Mucosa of descending colon (tissue), 3 donors: Measurements from ENCODE around the gene TANC1. TPM values are rescaled to one million over a fixed set of nuclear protein-coding genes. Genes with fewer than 3 reads are reported as not detected.
A peak's percentile ranks its signal among the peaks of the same experiment; 100 is the strongest.

Experiments used
- ATAC-seq: fragments of 200-7000 bp; cut with Tn5 transposase; one replicate; pipeline ENCODE4 v1.9.1; 2020; ENCODE audit warnings: mild to moderate bottlenecking, moderate library complexity
- DNase-seq, 3 donors: peaks; one replicate each; pipeline ENCODE4 v3.0.0-alpha.2; 2020
- H3K36me3 ChIP-seq: fragments of 200-600 bp; one replicate; pipeline ENCODE4 v1.8.0; 2021; ENCODE audit warnings: low read depth, mild to moderate bottlenecking
- H3K4me1 ChIP-seq: fragments of 200-600 bp; one replicate; pipeline ENCODE4 v1.8.0; 2021; ENCODE audit warnings: low read depth, mild to moderate bottlenecking
- H3K4me3 ChIP-seq: fragments of 200-600 bp; one replicate; pipeline ENCODE4 v1.8.0; 2021; ENCODE audit warnings: mild to moderate bottlenecking
- H3K9me3 ChIP-seq: fragments of 200-600 bp; one replicate; pipeline ENCODE4 v1.8.0; 2021; ENCODE audit warnings: mild to moderate bottlenecking
- intact Hi-C, 2 donors: fragments of 100-400 bp; cut with DNase I in 1 of 2; cut with micrococcal nuclease in 1 of 2; formaldehyde crosslinking; loops; one replicate each; pipeline versions ENCODE4 v1.11.0 to v1.11.1; 2022; cut with DNase I, micrococcal nuclease
- total RNA-seq, 3 donors: library from RNA; stranded (reverse); fragmentation: NEBNext Ultra II Directional in 2 of 3; extraction: Animal tissue kit (Norgen Biotek cat#: 25700) in 2 of 3; gene quantifications; one replicate each; pipeline versions ENCODE4 v1.2.1 to v1.2.4, GENCODE V29; 2021 to 2023
- TF ChIP-seq, protein P1 (sequence below): fragments of 200-600 bp; IDR thresholded peaks from one replicate; pipeline ENCODE4 v1.8.0; 2022; ENCODE audit warnings: antibody characterized with exemption, mild to moderate bottlenecking
- donor health status: DM: no; HTN: no; CAD: no; lungs with moderate emphysema.
- donor health status: DM: no; HTN: no; CAD: no.
- donor health status: DM: no; HTN: yes; CAD: no.

TANC1 gene
- total RNA-seq, 3 donors from 2014 or later, result 30.7 to 55.5 (median 41.0) TPM

DNA sequence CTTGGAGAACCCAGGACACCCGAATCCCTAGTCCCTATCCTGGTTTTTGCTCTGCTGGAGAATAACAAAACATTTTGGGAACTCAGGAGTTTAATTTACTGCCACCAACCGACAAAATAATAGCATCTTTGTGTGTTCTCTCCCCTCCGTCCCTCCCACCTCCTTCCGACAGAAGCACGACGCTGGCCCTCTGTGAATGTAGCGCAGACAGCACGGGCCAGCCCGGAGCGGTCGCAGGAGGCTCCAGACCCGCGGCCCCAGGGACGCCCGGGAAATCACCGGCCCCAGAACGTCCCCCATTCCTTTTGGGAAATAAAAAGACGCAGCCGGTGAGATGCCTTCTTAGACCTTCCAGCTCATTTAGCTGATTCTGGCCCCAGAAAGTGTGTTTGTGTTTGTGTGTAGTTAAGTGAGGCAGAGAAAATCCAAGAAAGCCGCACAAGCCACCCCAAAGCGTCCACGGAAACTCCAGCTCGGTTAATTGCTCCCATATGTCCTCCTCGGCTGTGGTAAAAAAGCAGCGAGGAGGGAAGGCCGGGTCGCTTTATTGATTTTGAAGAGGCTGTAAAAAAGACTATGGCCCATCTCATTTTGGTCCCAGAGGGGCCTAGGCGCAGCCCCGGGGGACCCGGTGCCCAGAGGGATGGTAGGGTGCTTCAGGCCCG, 577 bp upstream of the TANC1 start:
- Histone ChIP-seq H3K4me1 (no peaks in the 10 kb centered on the region), H3K36me3 (no peaks in the 10 kb centered on the region), H3K4me3 (peak overlapping the region; percentile 38), H3K9me3 (no peaks in the 10 kb centered on the region)
- intact Hi-C loops, result no loop called here
- peak; percentile 42 to 66 (median 59) for DNase-seq
- peak; percentile 33 for ATAC-seq
- TF ChIP-seq, protein P1, sequence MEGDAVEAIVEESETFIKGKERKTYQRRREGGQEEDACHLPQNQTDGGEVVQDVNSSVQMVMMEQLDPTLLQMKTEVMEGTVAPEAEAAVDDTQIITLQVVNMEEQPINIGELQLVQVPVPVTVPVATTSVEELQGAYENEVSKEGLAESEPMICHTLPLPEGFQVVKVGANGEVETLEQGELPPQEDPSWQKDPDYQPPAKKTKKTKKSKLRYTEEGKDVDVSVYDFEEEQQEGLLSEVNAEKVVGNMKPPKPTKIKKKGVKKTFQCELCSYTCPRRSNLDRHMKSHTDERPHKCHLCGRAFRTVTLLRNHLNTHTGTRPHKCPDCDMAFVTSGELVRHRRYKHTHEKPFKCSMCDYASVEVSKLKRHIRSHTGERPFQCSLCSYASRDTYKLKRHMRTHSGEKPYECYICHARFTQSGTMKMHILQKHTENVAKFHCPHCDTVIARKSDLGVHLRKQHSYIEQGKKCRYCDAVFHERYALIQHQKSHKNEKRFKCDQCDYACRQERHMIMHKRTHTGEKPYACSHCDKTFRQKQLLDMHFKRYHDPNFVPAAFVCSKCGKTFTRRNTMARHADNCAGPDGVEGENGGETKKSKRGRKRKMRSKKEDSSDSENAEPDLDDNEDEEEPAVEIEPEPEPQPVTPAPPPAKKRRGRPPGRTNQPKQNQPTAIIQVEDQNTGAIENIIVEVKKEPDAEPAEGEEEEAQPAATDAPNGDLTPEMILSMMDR, result no peak

DNA sequence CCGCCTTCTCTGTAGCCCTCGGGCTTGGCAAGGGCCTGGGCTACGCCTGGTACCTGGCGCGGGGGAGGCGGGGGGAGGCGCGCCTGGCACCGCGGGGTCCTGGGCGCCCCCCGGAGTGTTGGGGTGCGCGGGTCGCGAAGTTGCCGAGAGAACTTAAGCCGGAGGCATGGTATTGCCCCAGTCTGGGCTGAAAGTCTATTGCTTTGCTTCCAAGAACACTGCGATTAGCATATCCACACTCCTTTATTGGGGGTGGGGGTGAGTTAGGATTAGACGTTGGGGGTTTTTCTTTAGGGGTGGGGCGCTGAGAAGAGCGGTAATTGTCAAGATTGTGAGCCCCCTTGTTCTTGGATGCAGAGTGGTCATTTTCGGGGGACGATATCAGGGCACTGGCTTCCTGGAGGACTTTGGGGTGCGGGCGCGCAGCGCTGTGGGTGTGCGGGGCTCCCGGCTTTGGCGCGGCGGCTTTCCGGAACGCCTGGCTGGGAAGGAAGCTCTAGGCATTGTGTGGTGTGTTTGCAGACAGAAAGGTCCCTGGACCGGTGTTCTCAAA, 798 bp downstream of the TANC1 start:
- ATAC-seq, result peak; percentile 29
- intact Hi-C loops, result no loop called here
- no peak for DNase-seq
- Histone ChIP-seq H3K4me1 (peaks cover 4% of the 10 kb centered on the region), H3K9me3 (no peaks in the 10 kb centered on the region), H3K36me3 (no peaks in the 10 kb centered on the region), H3K4me3 (peak overlapping the region; percentile 38)
- TF ChIP-seq, protein P1, result no peak

DNA sequence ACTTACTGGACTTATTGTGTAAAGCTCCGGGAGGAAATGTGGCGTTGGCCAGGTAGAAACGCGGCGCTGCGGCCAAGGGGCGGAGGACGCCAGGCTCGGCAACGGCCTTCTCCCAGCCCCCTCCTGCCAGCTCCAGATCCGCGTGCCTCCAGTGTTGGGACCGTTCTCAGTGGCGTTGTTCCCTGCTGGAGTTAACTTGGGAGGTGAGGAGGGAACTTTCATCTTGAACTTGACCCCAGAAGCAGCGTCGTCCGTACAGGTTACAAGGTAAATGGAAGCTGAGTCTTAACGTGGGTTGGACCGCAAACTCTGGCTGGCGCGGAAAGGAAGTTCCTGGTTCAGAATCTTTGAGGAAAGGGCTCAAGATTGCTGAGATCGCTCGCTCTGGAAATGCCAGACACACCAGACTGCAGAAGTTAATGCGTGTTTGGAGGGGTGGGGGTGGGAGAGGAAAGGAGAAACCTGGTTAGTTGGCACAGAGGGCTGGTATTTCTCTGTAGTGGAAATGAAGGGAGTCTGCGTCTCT, 1.3 kb downstream of the TANC1 start:
- Histone ChIP-seq H3K4me3 (peak overlapping the region; percentile 38), H3K9me3 (no peaks in the 10 kb centered on the region), H3K4me1 (peaks cover 4% of the 10 kb centered on the region), H3K36me3 (no peaks in the 10 kb centered on the region)
- DNase-seq (peak; percentile 57 to 70 (median 62)), ATAC-seq (peak; percentile 25)
- TF ChIP-seq, protein P1, result no peak
- intact Hi-C loops, result no loop called here

DNA sequence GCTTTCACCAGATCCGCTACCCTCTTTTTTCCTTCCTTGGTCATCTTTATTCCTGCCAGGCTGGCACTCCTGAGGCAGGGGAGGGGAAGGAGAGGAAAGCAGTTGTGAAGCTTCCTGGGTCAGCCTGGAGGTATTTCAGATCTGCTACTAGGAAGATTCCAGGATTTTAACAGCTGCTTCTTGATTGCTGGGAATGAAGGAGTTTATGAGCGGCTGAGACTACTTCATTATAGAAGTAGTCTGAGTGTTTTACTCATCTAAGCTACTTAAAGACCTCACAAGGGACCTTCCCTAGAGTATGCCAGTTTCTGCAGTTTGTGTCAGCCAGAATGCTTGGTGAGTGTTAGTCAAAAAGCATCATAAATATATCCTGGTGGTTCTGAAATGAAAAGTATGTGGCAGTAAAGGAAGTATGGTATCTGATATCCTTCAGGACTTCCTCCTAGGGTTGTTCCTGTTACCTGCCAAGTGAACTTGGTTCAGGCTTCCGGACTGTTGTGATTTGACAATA, 1.9 kb downstream of the TANC1 start:
- TF ChIP-seq, protein P1, result no peak

DNA sequence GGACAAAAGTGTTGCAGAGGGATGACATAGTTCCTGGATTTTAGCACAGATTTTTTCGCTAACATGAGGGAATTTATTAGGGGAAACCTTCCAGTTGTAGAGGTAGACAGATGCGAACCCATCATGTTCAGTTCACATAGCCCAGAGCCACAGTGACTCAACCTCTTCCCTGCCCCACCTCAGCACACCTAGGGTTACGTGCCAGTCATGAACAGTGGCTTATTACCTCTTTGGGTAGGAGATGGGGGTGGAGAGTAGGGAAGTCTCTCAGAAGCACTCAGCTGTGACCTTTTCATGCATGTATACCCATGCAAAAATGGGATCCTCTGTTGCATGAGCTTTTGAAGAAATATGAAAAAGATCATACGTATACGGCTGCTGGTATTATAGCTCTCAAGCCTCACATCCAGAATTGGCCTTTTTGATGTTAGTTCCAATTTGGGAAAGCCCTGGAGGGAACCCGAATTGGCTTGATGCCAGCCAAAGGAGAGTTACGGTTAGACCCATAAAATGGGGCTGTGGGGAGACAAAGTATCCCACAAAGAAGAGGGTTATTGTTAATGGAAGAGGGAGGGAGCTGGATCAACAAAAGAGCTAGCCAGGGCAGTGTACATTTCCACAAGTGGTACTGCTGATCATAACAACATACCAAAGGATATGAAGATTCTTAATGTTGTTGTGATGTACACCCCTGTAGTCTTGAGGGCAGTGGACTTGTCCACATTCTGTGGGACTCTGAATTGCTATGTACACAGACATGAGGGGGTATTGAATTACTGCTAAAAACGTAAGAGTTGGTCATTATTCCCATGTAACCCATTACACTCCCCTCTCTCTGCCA, 4.9 kb downstream of the TANC1 start:
- ATAC-seq (no peak), DNase-seq (no peak)
- Histone ChIP-seq H3K9me3 (no peaks in the 10 kb centered on the region), H3K4me1 (peaks cover 4% of the 10 kb centered on the region), H3K36me3 (no peaks in the 10 kb centered on the region), H3K4me3 (no peak overlapping the region)
- TF ChIP-seq, protein P1, result no peak
- intact Hi-C loops, result no loop called here

More for the DNA sequence above, 1.9 kb downstream of the TANC1 start:
- H3K4me1 ChIP-seq, result peaks cover 4% of the 10 kb centered on the region
- intact Hi-C loops, result no loop called here
- DNase-seq (peak in 2 of 3 donors; percentile 18 to 34), ATAC-seq (peak; percentile 8)
- H3K36me3 ChIP-seq, result no peaks in the 10 kb centered on the region
- H3K9me3 ChIP-seq, result no peaks in the 10 kb centered on the region
- no peak overlapping the region for H3K4me3 ChIP-seq
